ENCODE data around the gene HIRIP3. TPM values are rescaled to one million over a fixed set of nuclear protein-coding genes. Genes with fewer than 3 reads are reported as not detected.

The HIRIP3 gene
- total RNA-seq, 1 experiment from 2014 or later = 18.9 TPM

GRCh38 chr16:30025574-30025973, 30.2 kb upstream of the HIRIP3 start:
- no peak overlapping the region for H3K4me3 Mint-ChIP-seq

GRCh38 chr16:30025156-30025555, 29.7 kb upstream of the HIRIP3 start:
- no peak for DNase-seq (ENCODE audit: low spot score)
- no peak for ATAC-seq
- Mint-ChIP-seq H3K9me3 (no peaks in the 10 kb centered on the region), H3K4me1 (peaks cover 26% of the 10 kb centered on the region), H3K27me3 (ENCODE audit: low read depth) (0 out of 2 replicates have a peak, but pooled peaks cover 4% of the 10 kb centered on the region), H3K36me3 (no peaks in the 10 kb centered on the region), H3K27ac (no peak overlapping the region), H3K4me3 (no peak overlapping the region)
- TF ChIP-seq E2F4 (CRISPR knock-in tag; IDR thresholded peaks at IDR 0.05; ENCODE audit: borderline replicate concordance, low read depth) (no peak), ETV6 (CRISPR knock-in tag; IDR thresholded peaks at IDR 0.05) (no peak), SMAD4 (CRISPR knock-in tag; IDR thresholded peaks at IDR 0.05) (no peak), ESRRA (CRISPR knock-in tag; IDR thresholded peaks at IDR 0.05; ENCODE audit: borderline replicate concordance) (no peak), ZNF232 (CRISPR knock-in tag; IDR thresholded peaks at IDR 0.05) (no peak), NFATC4 (CRISPR knock-in tag; IDR thresholded peaks at IDR 0.05) (no peak), ZNF532 (CRISPR knock-in tag; IDR thresholded peaks at IDR 0.05; ENCODE audit: borderline replicate concordance) (no peak), CDX4 (CRISPR knock-in tag; IDR thresholded peaks at IDR 0.05; ENCODE audit: borderline replicate concordance) (no peak), STAT6 (CRISPR knock-in tag; conservative IDR thresholded peaks at IDR 0.05; ENCODE audit: low read depth) (no peak), OVOL2 (CRISPR knock-in tag; IDR thresholded peaks at IDR 0.05; ENCODE audit: borderline replicate concordance) (no peak), TEAD1 (CRISPR knock-in tag; IDR thresholded peaks at IDR 0.05) (no peak), ATF3 (CRISPR knock-in tag; conservative IDR thresholded peaks at IDR 0.05) (no peak), JUN (CRISPR knock-in tag; IDR thresholded peaks at IDR 0.05) (no peak), CBFB (CRISPR knock-in tag; IDR thresholded peaks at IDR 0.05; ENCODE audit: low read depth) (no peak), CTCF (IDR thresholded peaks at IDR 0.05) (no peak), ZNF219 (CRISPR knock-in tag; IDR thresholded peaks at IDR 0.05; ENCODE audit: borderline replicate concordance) (no peak), FOXP1 (CRISPR knock-in tag; IDR thresholded peaks at IDR 0.05; ENCODE audit: borderline replicate concordance) (no peak), E2F1 (CRISPR knock-in tag; IDR thresholded peaks at IDR 0.05) (no peak), MAX (CRISPR knock-in tag; IDR thresholded peaks at IDR 0.05) (no peak), USF1 (CRISPR knock-in tag; IDR thresholded peaks at IDR 0.05) (no peak)
- ChIA-PET POLR2A (no interaction called here), CTCF (interaction anchor here (1.8 kb wide), 1 partner anchor 67 kb away, joined by 6 read pairs; no protein-coding TSS in a partner anchor)

More at GRCh38 chr16:30025574-30025973, 30.2 kb upstream of the HIRIP3 start:
- Mint-ChIP-seq H3K9me3 (no peaks in the 10 kb centered on the region), H3K27me3 (ENCODE audit: low read depth) (0 out of 2 replicates have a peak, but pooled peaks cover 4% of the 10 kb centered on the region), H3K27ac (no peak overlapping the region), H3K36me3 (no peaks in the 10 kb centered on the region), H3K4me1 (peaks cover 27% of the 10 kb centered on the region)
- ChIA-PET POLR2A (no interaction called here), CTCF (interaction anchor here (1.8 kb wide), 1 partner anchor 67 kb away, joined by 6 read pairs; no protein-coding TSS in a partner anchor)
- ATAC-seq (no peak), DNase-seq (ENCODE audit: low spot score) (no peak)
- TF ChIP-seq FOXK1 (CRISPR knock-in tag; IDR thresholded peaks at IDR 0.05) = no peak
- no peak for TF ChIP-seq KAT7 (CRISPR knock-in tag; IDR thresholded peaks at IDR 0.05; ENCODE audit: borderline replicate concordance)
- no peak for TF ChIP-seq CREM (CRISPR knock-in tag; IDR thresholded peaks at IDR 0.05)

Measured in WTC11 (cell line).